Karpas-422 (cell line): ENCODE measurements around the gene ZNF101. TPM values are rescaled to one million over a fixed set of nuclear protein-coding genes. Genes with fewer than 3 reads are reported as not detected.

Source experiments
- DNase-seq: peaks from one replicate; pipeline ENCODE4 v3.0.0-alpha.2; 2015
- H2AFZ ChIP-seq: fragments of 200-600 bp; sonication (generic); 2 replicates; pipeline ENCODE4 v1.6.1; 2014; ENCODE audit warnings: antibody characterized with exemption, low read length, mixed read lengths
- H3K27ac ChIP-seq: fragments of 200-600 bp; sonication (generic); 2 replicates; pipeline ENCODE4 v1.5.1; 2014; ENCODE audit warnings: mild to moderate bottlenecking, low read length, moderate library complexity
- H3K27me3 ChIP-seq: fragments of 200-600 bp; sonication (generic); 2 replicates; pipeline ENCODE4 v1.6.1; 2014; ENCODE audit warnings: low read length, mixed read lengths
- H3K36me3 ChIP-seq: fragments of 200-600 bp; sonication (generic); 2 replicates; pipeline ENCODE4 v1.6.1; 2014; ENCODE audit warnings: low read length, mixed read lengths; ENCODE audit not compliant: insufficient read depth
- H3K4me1 ChIP-seq: fragments of 200-600 bp; sonication (generic); 2 replicates; pipeline ENCODE4 v1.6.1; 2014; ENCODE audit warnings: mild to moderate bottlenecking, low read length, mixed read lengths
- H3K4me2 ChIP-seq: fragments of 200-600 bp; sonication (generic); 2 replicates; pipeline ENCODE4 v1.6.1; 2014; ENCODE audit warnings: low read length, low read depth, mild to moderate bottlenecking; ENCODE audit not compliant: poor library complexity, severe bottlenecking
- H3K4me3 ChIP-seq: fragments of 200-600 bp; sonication (generic); 2 replicates; pipeline ENCODE4 v1.5.1; 2014; ENCODE audit warnings: mild to moderate bottlenecking, antibody characterized with exemption, low read length, mixed read lengths
- H3K79me2 ChIP-seq: fragments of 200-600 bp; sonication (generic); 2 replicates; pipeline ENCODE4 v1.6.1; 2014; ENCODE audit warnings: mild to moderate bottlenecking, low read length, mixed read lengths
- H3K9ac ChIP-seq: fragments of 200-600 bp; sonication (generic); 2 replicates; pipeline ENCODE4 v1.6.0; 2014; ENCODE audit warnings: low read length
- H3K9me2 ChIP-seq: fragments of 200-600 bp; sonication (generic), shearing (Covaris generic); replicated peaks from 2 replicates; pipeline ENCODE4 v1.6.0; 2014; ENCODE audit warnings: mild to moderate bottlenecking, low read length, moderate library complexity; ENCODE audit not compliant: insufficient read depth
- H3K9me3 ChIP-seq: fragments of 300-700, 200-600 bp; sonication (generic); 2 replicates; pipeline ENCODE4 v1.6.1; 2014; ENCODE audit warnings: low read length, mixed read lengths
- H4K20me1 ChIP-seq: fragments of 200-600 bp; sonication (generic); 2 replicates; pipeline ENCODE4 v1.6.1; 2014; ENCODE audit warnings: mild to moderate bottlenecking, antibody characterized with exemption, low read length, low read depth; ENCODE audit not compliant: insufficient read depth
- total RNA-seq: library from RNA; depleted of rRNA; stranded (reverse); fragments of >200 nt; shearing (Covaris generic); gene quantifications from 2 replicates; pipeline ENCODE4 v1.2.3, GENCODE V29; 2014; ENCODE audit warnings: low replicate concordance

ZNF101 gene
- total RNA-seq, 1 experiment from 2014 or later = 15.0 TPM

DNA sequence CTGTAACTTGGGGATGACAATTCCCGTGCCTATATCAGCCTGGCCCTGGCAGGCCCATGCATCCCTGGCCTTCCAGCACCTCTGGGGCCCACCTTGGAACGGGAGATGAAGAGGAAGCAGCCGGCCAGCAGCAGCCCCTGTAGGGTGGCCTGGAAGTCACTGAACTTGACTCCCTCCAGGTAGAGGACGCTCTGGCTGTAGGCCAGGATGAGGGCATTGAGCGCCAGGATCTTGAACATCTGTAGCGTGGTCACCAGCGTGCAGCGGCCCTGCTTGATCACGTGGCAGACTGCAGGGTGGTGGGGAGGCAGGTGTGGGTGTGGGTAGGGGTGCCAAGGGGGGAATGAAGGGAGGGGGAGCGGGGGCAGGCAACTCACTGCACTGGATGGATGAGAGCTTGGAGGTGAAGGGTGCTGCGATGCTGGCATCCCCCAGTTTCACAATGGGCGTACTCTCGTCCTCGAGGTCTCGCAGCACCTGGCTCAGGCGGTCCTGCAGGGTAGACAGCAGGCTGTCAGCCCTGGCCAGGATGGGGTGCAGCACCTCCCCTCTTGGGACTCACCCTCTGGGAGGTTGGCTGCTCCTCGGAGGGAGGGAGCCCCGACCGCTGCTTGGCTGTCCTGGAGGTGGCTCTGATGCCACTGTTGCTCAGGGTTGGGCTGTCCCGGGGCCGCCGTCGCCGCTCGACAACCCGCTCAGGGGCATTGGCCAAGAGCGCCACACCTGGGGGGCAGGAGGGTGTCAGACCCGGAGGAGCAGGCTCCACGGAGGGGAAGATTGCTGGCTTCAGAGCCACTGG is 21.4 kb upstream of the ZNF101 start:
- Histone ChIP-seq H3K27me3 (no peaks in the 10 kb centered on the region), H3K4me1 (peaks cover 12% of the 10 kb centered on the region), H3K27ac (no peak overlapping the region), H3K9me2 (no peaks in the 10 kb centered on the region), H3K36me3 (peaks cover 12% of the 10 kb centered on the region), H3K4me3 (no peak overlapping the region), H2AFZ (no peak overlapping the region), H3K79me2 (peaks cover 11% of the 10 kb centered on the region), H3K9me3 (no peaks in the 10 kb centered on the region), H3K4me2 (no peak overlapping the region), H4K20me1 (no peaks in the 10 kb centered on the region; the same call in 1 of the 2 replicates), H3K9ac (no peak overlapping the region)
- no peak for DNase-seq

DNA sequence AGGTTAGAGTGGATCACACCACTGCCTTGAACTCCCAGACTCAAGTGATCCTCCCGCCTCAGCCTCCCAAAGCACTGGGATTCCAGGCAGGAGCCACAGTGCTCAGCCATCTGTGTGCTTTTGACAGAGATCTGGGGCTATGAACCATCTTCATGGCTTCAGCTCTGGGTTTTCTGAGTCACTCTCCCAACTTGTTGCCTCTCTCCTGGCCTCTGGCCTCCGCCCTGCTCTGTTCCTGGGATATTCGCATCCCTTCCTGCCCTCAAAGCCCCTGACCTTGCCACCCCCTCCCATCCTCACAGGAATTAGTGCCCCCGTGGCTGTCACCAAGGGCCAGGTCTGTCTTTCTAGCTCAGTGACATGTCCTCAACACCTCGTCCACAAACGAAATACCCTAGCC is 19.5 kb upstream of the ZNF101 start:
- no peak overlapping the region for H3K4me2 ChIP-seq
- H4K20me1 ChIP-seq = no peaks in the 10 kb centered on the region; the same call in 1 of the 2 replicates
- no peaks in the 10 kb centered on the region for H3K27me3 ChIP-seq
- peaks cover 20% of the 10 kb centered on the region for H3K36me3 ChIP-seq
- H3K79me2 ChIP-seq = no peaks in the 10 kb centered on the region
- H3K9me3 ChIP-seq = no peaks in the 10 kb centered on the region
- H3K4me3 ChIP-seq = no peak overlapping the region
- H3K4me1 ChIP-seq = peaks cover 7% of the 10 kb centered on the region
- no peaks in the 10 kb centered on the region for H3K9me2 ChIP-seq
- no peak overlapping the region for H2AFZ ChIP-seq
- no peak overlapping the region for H3K27ac ChIP-seq
- no peak for DNase-seq
- H3K9ac ChIP-seq = no peak overlapping the region

DNA sequence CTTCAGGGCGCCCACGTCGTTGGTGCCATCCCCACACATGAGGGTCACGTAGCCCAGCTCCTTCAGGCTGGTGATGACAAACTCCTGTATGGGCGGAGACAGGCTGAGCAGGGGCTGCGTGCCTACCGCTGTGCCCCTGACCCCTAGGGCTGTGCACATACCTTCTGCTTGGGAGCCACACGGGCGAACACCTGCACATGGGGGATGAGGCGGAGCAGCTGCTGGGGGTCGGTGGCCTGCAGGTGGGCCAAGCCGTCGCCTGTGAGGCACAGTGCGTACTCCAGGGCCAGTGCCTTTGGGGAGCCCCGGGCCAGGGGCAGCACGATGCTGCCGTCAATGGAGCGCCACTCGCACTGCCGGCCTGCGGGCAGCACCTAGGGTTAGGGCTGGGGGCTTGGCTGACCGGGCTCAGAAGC is 19.1 kb upstream of the ZNF101 start:
- H3K79me2 ChIP-seq = no peaks in the 10 kb centered on the region
- no peak overlapping the region for H3K27ac ChIP-seq
- H3K4me1 ChIP-seq = peaks cover 7% of the 10 kb centered on the region
- no peak overlapping the region for H3K4me3 ChIP-seq
- DNase-seq = no peak
- H3K9me2 ChIP-seq = no peaks in the 10 kb centered on the region
- H3K36me3 ChIP-seq = peaks cover 20% of the 10 kb centered on the region
- no peaks in the 10 kb centered on the region for H3K9me3 ChIP-seq
- H4K20me1 ChIP-seq = no peaks in the 10 kb centered on the region; the same call in 1 of the 2 replicates
- no peaks in the 10 kb centered on the region for H3K27me3 ChIP-seq
- H3K9ac ChIP-seq = no peak overlapping the region
- H2AFZ ChIP-seq = no peak overlapping the region
- no peak overlapping the region for H3K4me2 ChIP-seq

DNA sequence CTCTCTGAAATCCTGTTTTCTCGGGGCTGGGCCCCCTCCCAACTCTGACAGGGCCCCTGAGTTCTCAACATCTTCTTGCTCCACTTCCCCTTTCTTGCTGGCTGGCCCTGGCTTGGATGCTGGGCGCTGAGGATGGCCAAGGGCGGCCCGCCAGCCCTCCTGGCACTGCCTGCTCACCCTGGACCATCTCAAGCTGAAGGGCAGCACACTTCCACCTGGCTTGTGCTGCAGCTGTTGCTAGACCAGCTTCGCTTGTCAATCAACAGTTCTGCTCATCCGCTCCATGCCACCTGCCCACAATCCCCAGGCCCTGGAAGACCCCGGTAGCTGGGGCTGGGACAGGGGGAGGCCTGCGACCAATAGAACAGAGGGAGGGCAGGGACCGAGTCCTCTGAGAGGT is 18.3 kb upstream of the ZNF101 start:
- no peak for DNase-seq
- Histone ChIP-seq H3K36me3 (peaks cover 20% of the 10 kb centered on the region), H3K27ac (no peak overlapping the region), H3K4me1 (peaks cover 7% of the 10 kb centered on the region), H4K20me1 (no peaks in the 10 kb centered on the region; the same call in 1 of the 2 replicates), H3K27me3 (no peaks in the 10 kb centered on the region), H3K79me2 (no peaks in the 10 kb centered on the region), H3K9me2 (no peaks in the 10 kb centered on the region), H3K4me3 (no peak overlapping the region), H2AFZ (no peak overlapping the region), H3K9ac (no peak overlapping the region), H3K4me2 (no peak overlapping the region), H3K9me3 (no peaks in the 10 kb centered on the region)

GRCh38 chr19:19651076-19651475 is 17.6 kb upstream of the ZNF101 start:
- Histone ChIP-seq H2AFZ (no peak overlapping the region), H3K79me2 (no peaks in the 10 kb centered on the region), H3K9me3 (no peaks in the 10 kb centered on the region), H3K27ac (no peak overlapping the region), H3K27me3 (no peaks in the 10 kb centered on the region), H3K4me3 (no peak overlapping the region), H3K4me2 (no peak overlapping the region), H4K20me1 (peaks cover 3% of the 10 kb centered on the region; the same call in 1 of the 2 replicates), H3K9ac (no peak overlapping the region), H3K36me3 (peaks cover 25% of the 10 kb centered on the region), H3K9me2 (no peaks in the 10 kb centered on the region), H3K4me1 (peaks cover 7% of the 10 kb centered on the region)
- DNase-seq = no peak

DNA sequence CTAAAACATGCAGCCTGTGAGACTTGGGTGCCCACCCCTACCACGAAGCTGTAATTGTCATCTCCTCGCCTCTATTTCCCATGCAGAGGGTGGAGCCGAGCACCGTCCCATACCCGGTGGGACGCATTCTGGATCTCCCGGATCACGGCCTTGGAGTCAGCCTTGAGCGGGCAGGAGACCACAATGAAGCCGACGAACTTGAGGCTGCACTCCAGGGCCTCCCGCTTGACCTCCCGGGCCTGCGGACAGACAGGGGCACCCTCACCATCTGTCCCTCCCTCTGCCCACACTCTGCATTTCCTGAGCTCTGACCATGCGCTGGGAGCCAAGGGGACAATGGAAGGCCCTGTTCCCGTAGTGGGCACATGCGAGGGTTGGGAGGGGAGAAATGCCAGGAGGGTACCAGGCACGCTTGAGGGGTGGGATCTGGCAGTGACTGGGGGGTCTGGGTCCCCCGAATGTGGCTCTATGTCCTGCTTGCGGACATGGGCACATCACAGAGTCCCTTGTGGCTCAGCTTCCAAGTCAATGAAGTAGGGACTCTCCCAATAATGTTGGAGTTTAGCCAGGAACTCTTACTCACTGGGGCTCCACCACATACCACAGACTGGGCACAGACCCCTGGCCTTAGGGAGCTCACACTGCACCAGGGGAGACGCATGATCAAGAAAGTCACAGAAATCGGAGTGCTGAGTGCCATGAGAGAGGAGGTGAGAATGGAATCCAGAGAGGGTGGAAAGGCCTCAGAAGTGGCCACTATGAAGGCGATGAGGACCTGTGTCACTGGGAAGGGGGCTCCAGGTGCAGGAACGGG is 15.9 kb upstream of the ZNF101 start:
- Histone ChIP-seq H3K27me3 (no peaks in the 10 kb centered on the region), H3K9me3 (no peaks in the 10 kb centered on the region), H3K36me3 (peaks cover 22% of the 10 kb centered on the region), H3K27ac (no peak overlapping the region), H4K20me1 (peaks cover 11% of the 10 kb centered on the region), H2AFZ (no peak overlapping the region), H3K79me2 (no peaks in the 10 kb centered on the region), H3K9me2 (no peaks in the 10 kb centered on the region), H3K4me1 (peaks cover 7% of the 10 kb centered on the region), H3K4me2 (no peak overlapping the region), H3K9ac (no peak overlapping the region), H3K4me3 (no peak overlapping the region)
- no peak for DNase-seq

GRCh38 chr19:19653597-19654147 is 15.0 kb upstream of the ZNF101 start:
- Histone ChIP-seq H3K9me2 (no peaks in the 10 kb centered on the region), H3K4me3 (no peak overlapping the region), H3K27me3 (no peaks in the 10 kb centered on the region), H3K79me2 (peaks cover 6% of the 10 kb centered on the region), H3K36me3 (peaks cover 28% of the 10 kb centered on the region), H3K4me2 (no peak overlapping the region), H3K9me3 (no peaks in the 10 kb centered on the region), H3K27ac (no peak overlapping the region), H3K4me1 (peaks cover 7% of the 10 kb centered on the region), H2AFZ (no peak overlapping the region), H4K20me1 (peaks cover 11% of the 10 kb centered on the region), H3K9ac (no peak overlapping the region)
- no peak for DNase-seq

DNA sequence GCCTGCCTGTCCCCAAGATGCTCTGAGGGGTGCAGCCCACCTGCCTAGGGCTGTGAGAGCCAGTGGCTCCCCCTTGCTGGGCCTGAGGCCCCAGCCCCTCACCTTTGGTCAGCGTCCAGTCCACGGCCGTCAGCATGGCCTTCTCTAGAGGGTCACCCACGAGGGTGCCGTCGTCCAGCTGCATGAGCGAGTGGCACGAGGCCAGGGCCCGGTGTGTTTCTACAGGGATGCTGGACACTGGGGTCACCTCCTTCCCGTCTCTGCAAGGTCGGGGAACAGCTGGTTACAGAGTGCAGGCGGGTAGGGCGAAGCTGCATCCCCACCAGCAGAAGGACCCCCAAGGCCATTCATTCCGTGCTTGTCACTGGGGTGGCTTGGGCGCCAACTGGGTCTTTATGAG is 14.2 kb upstream of the ZNF101 start:
- no peak overlapping the region for H3K9ac ChIP-seq
- H3K4me1 ChIP-seq = peaks cover 7% of the 10 kb centered on the region
- peaks cover 11% of the 10 kb centered on the region for H4K20me1 ChIP-seq
- H3K36me3 ChIP-seq = peaks cover 33% of the 10 kb centered on the region
- no peak overlapping the region for H2AFZ ChIP-seq
- no peak overlapping the region for H3K4me2 ChIP-seq
- no peaks in the 10 kb centered on the region for H3K9me3 ChIP-seq
- peaks cover 7% of the 10 kb centered on the region for H3K79me2 ChIP-seq
- DNase-seq = no peak
- H3K9me2 ChIP-seq = no peaks in the 10 kb centered on the region
- H3K27me3 ChIP-seq = no peaks in the 10 kb centered on the region
- no peak overlapping the region for H3K27ac ChIP-seq
- H3K4me3 ChIP-seq = no peak overlapping the region
